ENCODE measurements around the gene TRMT2A.
A peak's percentile ranks its signal among the peaks of the same experiment; 100 is the strongest.

The TRMT2A gene

GRCh38 chr22:20121856-20122415 is 4.9 kb upstream of the TRMT2A start:
- Histone ChIP-seq H2BK12ac (ENCODE audit: low read length in 2 of 2) (no peak overlapping the region), H3K9ac (ENCODE audit: low read length) (no peak overlapping the region), H3K27ac (ENCODE audit: low read length, poor library complexity, severe bottlenecking) (no peak overlapping the region), H4K91ac (ENCODE audit: low read length) (no peak overlapping the region), H3K27me3 (ENCODE audit: control insufficient read depth in 1 of 2, insufficient read depth in 1 of 2, low read length in 2 of 2) (no peaks in the 10 kb centered on the region), H3K4me3 (ENCODE audit: insufficient read depth in 1 of 2, low read depth in 1 of 2, low read length in 2 of 2) (no peak overlapping the region), H3K18ac (ENCODE audit: low read depth in 1 of 2, low read length in 2 of 2) (no peak overlapping the region), H3K23ac (ENCODE audit: low read length in 2 of 2) (no peak overlapping the region), H2AFZ (ENCODE audit: low read depth, low read length) (no peak overlapping the region), H2AK5ac (ENCODE audit: low read length, severe bottlenecking) (no peak overlapping the region), H2BK5ac (ENCODE audit: low read depth, low read length, poor library complexity, severe bottlenecking) (no peak overlapping the region), H3K9me3 (ENCODE audit: control insufficient read depth, low read length) (no peaks in the 10 kb centered on the region), H3K4me1 (ENCODE audit: control insufficient read depth, insufficient read depth, low read depth, low read length) (peaks cover 9% of the 10 kb centered on the region), H4K8ac (ENCODE audit: low read length) (peak overlapping the region; percentile 17), H3K4me2 (ENCODE audit: low read length, poor library complexity, severe bottlenecking) (no peak overlapping the region), H3K4ac (ENCODE audit: low read depth in 1 of 2, low read length in 2 of 2) (no peak overlapping the region), H3K14ac (ENCODE audit: low read length in 2 of 2) (no peak overlapping the region), H3K79me1 (replicated peaks; ENCODE audit: low read length, poor library complexity, severe bottlenecking) (peaks cover 23% of the 10 kb centered on the region), H2BK15ac (ENCODE audit: low read depth, poor library complexity, severe bottlenecking) (no peak overlapping the region), H2BK120ac (ENCODE audit: low read depth, low read length) (no peak overlapping the region), H3K36me3 (ENCODE audit: control insufficient read depth in 1 of 2, insufficient read depth in 2 of 2, low read depth in 1 of 2, low read length in 2 of 2) (peaks cover 64 to 77% of the 10 kb centered on the region in 2 experiments)
- 94% methylated on average over 22 of the region's 22 CpGs for WGBS
- DNase-seq, result no peak

- Histone ChIP-seq H3K9me3 (ENCODE audit: control insufficient read depth, low read length) (no peaks in the 10 kb centered on the region), H3K9ac (ENCODE audit: low read length) (peak overlapping the region; percentile 90), H3K36me3 (ENCODE audit: control insufficient read depth in 1 of 2, insufficient read depth in 2 of 2, low read depth in 1 of 2, low read length in 2 of 2) (peaks cover 54 to 73% of the 10 kb centered on the region in 2 experiments), H4K91ac (ENCODE audit: low read length) (no peak overlapping the region), H2BK120ac (ENCODE audit: low read depth, low read length) (no peak overlapping the region), H3K4me2 (ENCODE audit: low read length, poor library complexity, severe bottlenecking) (peak overlapping the region; percentile 85), H2AFZ (ENCODE audit: low read depth, low read length) (no peak overlapping the region), H3K4me1 (ENCODE audit: control insufficient read depth, insufficient read depth, low read depth, low read length) (peaks cover 27% of the 10 kb centered on the region), H2BK5ac (ENCODE audit: low read depth, low read length, poor library complexity, severe bottlenecking) (no peak overlapping the region), H3K23ac (ENCODE audit: low read length in 2 of 2) (peak overlapping the region in 1 of 2 experiments; percentile 82), H4K8ac (ENCODE audit: low read length) (no peak overlapping the region), H3K27me3 (ENCODE audit: control insufficient read depth in 1 of 2, insufficient read depth in 1 of 2, low read length in 2 of 2) (no peaks in the 10 kb centered on the region), H3K27ac (ENCODE audit: low read length, poor library complexity, severe bottlenecking) (peak overlapping the region; percentile 58), H3K79me1 (replicated peaks; ENCODE audit: low read length, poor library complexity, severe bottlenecking) (peaks cover 29% of the 10 kb centered on the region), H3K14ac (ENCODE audit: low read length in 2 of 2) (no peak overlapping the region), H3K4ac (ENCODE audit: low read depth in 1 of 2, low read length in 2 of 2) (no peak overlapping the region), H3K4me3 (ENCODE audit: insufficient read depth in 1 of 2, low read depth in 1 of 2, low read length in 2 of 2) (peak overlapping the region; percentile 96), H2BK12ac (ENCODE audit: low read length in 2 of 2) (no peak overlapping the region), H2AK5ac (ENCODE audit: low read length, severe bottlenecking) (no peak overlapping the region), H2BK15ac (ENCODE audit: low read depth, poor library complexity, severe bottlenecking) (no peak overlapping the region), H3K18ac (ENCODE audit: low read depth in 1 of 2, low read length in 2 of 2) (no peak overlapping the region)
- no peak for DNase-seq
- 69% methylated on average over 3 of the region's 8 CpGs for WGBS
Observed at GRCh38 chr22:20118300-20119020, 1.4 kb upstream of the TRMT2A start.

- under 1% methylated on average over 59 of the region's 66 CpGs for WGBS
- peak overlapping the region; percentile 46 to 66 for H3K18ac ChIP-seq (ENCODE audit: low read depth in 1 of 2, low read length in 2 of 2)
Observed at GRCh38 chr22:20117633-20118299, 740 bp upstream of the TRMT2A start.

More at GRCh38 chr22:20117633-20118299, 740 bp upstream of the TRMT2A start:
- Histone ChIP-seq H3K4me1 (ENCODE audit: control insufficient read depth, insufficient read depth, low read depth, low read length) (peaks cover 27% of the 10 kb centered on the region), H3K4me2 (ENCODE audit: low read length, poor library complexity, severe bottlenecking) (peak overlapping the region; percentile 85), H3K9me3 (ENCODE audit: control insufficient read depth, low read length) (no peaks in the 10 kb centered on the region), H3K36me3 (ENCODE audit: control insufficient read depth in 1 of 2, insufficient read depth in 2 of 2, low read depth in 1 of 2, low read length in 2 of 2) (peaks cover 59 to 73% of the 10 kb centered on the region in 2 experiments), H2BK120ac (ENCODE audit: low read depth, low read length) (peak overlapping the region; percentile 96), H2BK15ac (ENCODE audit: low read depth, poor library complexity, severe bottlenecking) (no peak overlapping the region), H3K27ac (ENCODE audit: low read length, poor library complexity, severe bottlenecking) (peak overlapping the region; percentile 58), H3K79me1 (replicated peaks; ENCODE audit: low read length, poor library complexity, severe bottlenecking) (peaks cover 33% of the 10 kb centered on the region), H4K8ac (ENCODE audit: low read length) (peak overlapping the region; percentile 66), H2AK5ac (ENCODE audit: low read length, severe bottlenecking) (no peak overlapping the region), H2BK5ac (ENCODE audit: low read depth, low read length, poor library complexity, severe bottlenecking) (no peak overlapping the region), H2BK12ac (ENCODE audit: low read length in 2 of 2) (no peak overlapping the region), H3K9ac (ENCODE audit: low read length) (peak overlapping the region; percentile 90), H4K91ac (ENCODE audit: low read length) (peak overlapping the region; percentile 86), H3K4ac (ENCODE audit: low read depth in 1 of 2, low read length in 2 of 2) (peak overlapping the region; percentile 69 to 72), H3K23ac (ENCODE audit: low read length in 2 of 2) (peak overlapping the region in 1 of 2 experiments; percentile 73), H3K27me3 (ENCODE audit: control insufficient read depth in 1 of 2, insufficient read depth in 1 of 2, low read length in 2 of 2) (no peaks in the 10 kb centered on the region), H3K4me3 (ENCODE audit: insufficient read depth in 1 of 2, low read depth in 1 of 2, low read length in 2 of 2) (peak overlapping the region; percentile 96), H3K14ac (ENCODE audit: low read length in 2 of 2) (peak overlapping the region in 1 of 2 experiments; percentile 0), H2AFZ (ENCODE audit: low read depth, low read length) (peak overlapping the region; percentile 34)
- peak; percentile 48 for DNase-seq

Data from mesenchymal stem cell (in vitro differentiated cells and primary cell).